Measurements from ENCODE around the gene CACNA2D3.

The CACNA2D3 gene

DNA sequence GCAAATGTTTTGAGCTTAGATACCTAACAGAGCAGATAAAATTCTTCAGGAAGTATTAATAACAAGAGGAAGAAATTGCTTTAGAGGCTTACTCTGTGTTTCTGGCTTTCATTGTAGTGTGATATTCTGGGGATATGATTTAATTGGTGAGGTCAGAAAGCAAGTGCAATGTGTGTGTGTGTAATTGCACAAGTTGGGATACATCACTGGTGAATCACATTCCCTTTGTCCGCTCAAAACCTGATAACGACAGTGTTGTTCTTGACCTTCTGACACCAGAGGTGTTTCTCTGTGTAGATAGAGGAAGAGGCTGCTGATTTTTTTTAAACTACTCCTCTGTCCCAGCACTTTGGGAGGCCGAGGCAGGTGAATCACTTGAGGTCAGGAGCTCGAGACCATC lies 161.1 kb downstream of the CACNA2D3 start:
- no peak for DNase-seq

DNA sequence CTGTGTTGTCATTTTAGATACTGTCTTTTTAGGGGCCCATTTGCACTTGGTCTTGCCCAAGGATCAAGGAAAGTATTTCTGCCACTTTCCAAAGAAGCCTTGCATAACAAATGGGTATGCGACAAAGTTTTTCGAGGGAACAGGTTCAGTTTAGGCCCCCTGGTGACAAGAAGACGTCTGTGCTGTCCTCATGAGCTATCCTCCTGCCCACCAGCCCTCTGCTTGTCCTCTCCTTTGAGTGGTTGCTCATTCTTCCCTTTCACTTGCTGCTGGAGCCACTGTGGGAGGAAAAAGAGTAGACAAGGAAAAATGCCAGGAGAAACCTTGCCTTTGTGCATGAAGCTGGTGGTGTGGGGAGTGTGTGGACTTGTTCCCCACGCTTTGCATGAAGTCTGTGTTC lies 171.9 kb downstream of the CACNA2D3 start:
- DNase-seq: no peak

DNA sequence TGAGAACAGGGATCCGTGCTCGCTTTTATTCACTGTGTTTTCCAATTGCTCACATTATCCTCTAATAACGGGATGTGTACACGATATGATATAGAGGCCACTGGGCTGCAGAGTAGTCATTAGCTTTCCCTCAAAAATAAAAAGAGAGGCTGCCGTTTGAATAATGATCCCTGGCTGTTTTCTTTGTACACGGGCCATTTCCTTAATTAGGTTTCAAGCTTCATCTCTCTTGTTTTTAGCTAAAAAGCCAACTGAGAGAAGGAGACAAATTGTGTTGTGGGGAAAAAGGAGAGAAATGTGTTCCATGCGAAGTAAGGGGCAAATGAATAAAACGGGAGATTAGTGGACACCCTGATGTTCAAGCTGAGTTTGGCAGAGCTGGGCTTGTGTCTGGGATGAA lies 174.2 kb downstream of the CACNA2D3 start:
- no peak for DNase-seq

DNA sequence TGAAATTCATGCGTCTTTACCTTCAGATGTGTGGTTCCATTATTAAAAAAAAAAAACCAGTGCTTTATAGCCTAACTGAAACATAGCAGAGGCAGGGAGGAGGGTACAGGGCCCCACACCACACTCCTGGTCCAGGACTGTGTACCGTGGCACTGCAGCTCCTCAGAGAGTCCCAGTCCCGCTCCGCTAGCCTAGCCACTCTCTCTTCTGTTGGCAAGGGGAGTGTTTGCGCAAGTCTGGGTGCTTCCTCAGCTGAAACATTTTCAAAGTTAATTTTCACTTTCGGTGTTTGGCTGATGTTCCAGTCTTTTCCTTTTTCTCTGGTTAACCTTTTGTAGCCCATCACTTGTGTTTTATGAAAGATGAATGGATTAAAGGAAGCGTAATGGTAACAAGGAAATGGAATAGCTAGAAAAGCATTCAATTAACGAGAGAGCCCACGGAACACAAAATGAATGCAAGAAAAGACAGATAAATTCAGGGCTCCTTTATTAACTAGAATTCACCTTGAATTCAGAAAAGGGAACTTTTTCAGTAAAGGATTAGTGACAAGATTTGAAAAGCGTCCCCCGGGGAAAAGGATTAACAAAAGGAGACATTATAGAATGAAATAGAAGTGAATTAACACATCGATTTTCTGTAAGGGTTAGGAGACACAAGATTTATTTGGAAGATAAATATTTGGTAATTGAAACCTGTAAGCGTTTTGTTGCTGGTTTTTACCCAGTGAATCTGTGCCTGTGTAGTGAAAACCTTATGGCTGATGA lies 177.0 kb downstream of the CACNA2D3 start:
- DNase-seq: no peak

DNA sequence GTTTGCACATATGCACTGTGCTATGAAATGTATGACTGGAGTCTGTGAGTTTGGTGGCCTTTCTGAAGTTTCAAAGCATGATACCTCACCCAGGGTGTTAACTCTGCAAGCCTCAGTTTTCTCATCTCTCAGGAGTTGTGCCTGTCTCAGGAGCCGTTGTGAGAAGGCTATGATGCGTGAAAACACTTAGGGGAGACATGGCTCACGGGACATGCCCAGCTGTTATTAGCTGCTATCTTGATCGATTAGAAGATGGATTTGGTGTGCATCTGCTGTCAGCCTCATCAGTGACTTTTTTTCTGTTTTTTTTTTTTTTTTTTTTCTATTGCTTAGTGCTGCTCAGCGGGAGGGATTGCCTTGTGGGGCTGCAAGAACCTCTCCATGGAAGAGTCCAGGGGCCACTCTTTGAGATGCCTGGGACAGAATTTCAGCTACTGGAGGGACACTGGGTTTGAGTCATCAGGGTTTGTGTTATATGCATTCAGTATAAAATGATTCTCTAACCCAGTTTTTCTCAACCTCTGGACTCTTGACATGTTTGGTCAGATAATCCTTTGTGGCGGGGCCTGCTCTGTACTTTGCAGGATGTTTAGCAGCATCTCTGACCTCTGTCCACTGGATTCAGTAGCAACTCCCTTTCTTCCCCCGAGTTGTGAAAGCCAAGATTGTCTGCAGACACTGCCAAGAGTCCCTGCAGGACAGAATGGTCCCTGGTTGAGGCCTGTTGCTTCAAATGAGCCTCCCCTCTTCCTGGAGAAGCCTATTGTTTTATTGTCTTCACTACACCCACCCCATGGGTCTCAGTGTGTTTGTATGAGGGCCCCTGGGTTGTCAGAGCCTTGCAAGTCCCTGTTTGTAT lies 181.4 kb downstream of the CACNA2D3 start:
- DNase-seq: no peak

DNA sequence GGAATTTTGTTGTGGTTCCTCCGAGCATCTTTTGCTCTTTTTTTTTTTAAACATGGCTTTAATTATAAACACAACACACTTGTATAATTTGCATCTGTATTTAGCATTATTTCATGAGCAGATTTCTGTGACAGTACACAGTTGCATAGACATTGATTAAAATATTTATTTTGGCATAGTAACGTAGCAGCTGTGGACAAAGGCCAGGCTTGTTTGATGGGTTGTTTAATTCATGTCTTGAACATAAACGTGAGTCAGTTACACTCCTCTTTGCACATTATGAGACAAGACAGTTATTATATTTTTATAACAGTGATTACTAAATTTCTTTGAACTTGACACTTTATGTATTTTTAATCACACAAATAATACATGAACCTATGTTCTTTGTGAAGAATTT lies 182.5 kb downstream of the CACNA2D3 start:
- DNase-seq: no peak

DNA sequence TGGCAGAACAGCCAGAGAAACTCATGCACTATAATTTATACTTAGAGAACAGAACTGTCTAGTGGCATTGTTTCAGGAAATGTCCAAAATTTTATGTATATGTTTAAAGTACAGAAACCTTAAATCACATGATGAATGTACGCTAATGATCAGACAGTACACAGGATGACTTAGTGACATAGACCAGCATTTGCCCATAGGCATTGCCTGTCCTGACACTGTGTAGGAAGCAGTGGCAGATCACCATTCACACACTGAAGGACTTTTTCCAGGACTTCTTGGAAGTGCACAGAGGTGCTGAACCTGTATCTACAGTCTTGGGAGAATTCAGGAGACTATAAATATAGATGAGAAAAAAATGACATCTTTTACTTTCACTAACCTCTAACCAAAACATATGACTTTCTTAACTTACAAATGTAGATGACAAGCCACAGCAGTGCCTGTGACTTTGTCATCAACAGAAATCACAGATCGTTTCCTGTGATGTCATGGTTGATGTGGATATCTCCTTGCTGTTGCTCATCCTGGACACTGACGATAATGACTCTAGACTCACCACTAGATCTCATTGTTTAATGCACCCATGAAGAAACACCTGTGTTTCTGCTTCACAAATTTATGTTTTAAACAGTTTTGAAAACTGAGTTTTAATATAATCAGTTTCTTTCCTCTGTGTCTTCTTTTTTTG lies 183.2 kb downstream of the CACNA2D3 start:
- no peak for DNase-seq

DNA sequence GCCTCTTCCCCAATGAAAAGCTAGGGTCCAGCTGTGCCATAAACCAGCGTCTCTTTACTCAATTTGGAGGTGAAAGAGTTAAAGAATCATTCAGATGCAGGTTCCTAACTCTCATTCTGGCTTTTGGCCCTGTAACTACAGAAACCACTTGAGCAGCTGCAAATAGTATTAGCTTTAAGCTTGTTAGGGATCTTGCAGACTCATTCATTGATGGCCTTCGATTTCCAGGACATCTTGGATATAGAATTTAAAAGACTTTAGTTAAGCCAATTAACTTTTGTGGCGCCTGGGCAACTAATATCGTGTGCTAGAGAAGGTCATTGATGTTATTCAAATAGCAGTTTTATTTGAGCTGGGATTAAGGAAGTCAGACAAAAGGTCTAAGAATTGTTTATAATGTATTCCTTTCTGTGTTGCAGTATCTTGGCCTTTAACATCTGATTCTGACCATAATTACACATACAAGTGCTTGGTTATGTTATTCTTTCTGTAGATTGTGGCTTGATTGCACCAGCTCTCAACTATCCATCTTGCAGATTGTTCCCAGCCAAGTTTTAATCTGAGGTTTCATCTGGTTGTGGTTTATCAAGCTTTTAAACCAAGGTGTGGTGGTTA lies 185.3 kb downstream of the CACNA2D3 start:
- DNase-seq: no peak

DNA sequence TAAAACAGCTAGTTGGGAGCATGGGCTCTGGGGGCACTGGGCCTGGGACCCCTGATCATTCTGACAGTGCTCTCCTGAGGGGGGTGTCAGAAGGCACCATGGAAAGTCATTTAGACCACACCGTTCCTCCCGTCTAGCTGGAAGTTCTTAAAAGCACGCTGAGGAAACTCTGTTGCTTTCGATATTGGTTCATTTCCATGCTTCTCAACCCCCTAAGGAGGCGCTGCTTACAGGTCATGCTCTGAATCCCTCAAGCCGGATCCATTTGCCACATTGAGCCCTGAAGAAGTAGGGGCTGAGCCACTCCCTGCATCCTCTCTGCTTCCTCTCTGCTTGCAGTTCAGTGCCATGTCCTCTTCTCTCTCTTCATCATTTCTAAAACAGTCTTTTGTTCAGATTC lies 187.2 kb downstream of the CACNA2D3 start:
- DNase-seq: no peak

DNA sequence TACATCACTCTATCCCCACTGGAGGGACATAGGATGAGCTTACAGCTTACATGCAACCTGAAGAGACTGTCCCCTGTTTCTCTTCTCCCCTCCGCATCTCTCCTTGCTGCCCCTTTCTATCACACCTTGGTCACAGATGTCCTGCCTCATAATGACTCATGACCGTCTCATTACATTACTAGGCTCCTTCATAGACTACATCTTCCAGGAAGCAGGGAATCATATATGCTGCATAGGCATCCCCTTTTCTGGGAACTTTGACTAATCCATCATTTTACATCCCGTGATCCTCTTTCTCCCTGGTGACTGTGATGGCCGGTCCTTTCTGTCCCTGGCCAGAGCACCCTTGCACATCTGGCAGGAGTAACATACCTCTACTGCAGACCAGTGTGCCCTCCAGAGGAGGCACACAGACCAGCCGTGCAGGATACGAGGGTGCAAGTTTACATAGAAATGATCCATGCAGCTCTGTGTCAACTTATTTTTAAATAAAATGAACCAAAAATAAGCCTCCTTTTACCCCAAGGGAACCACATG lies 188.9 kb downstream of the CACNA2D3 start:
- no peak for DNase-seq

DNA sequence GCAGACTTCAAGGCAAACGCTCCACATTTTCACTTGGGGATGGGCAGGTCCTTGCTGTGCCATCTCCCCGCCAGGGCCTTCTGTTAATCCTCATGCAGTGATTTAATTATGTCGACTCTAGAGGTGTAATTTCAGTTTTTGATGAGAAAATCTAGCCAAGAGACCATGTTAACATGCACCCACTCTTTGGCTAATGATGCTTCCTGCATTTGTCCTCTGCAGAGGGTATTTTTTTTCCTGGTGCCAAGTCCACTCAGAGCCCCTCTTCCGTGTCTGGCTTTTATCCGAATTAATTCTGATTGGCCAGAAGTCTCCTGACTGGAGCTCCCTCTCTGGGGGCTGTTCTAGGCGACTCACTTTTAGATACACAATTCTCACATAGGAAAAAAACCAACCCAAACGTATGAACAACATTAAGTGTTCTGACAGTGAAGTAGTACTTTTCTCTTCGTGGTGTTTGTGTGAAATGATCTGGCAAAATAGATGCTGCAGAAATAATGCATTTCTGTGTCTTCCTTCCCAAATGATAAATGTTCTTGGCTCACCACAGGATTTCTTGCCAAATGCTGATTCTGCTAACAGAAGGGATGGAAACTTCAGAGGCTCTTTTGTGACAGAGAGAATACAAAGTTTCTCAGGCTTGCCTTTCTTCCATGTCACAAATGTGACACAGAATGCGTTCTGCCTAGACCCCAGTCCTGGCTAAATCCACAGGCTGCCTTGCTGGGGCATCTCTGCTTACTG lies 190.0 kb downstream of the CACNA2D3 start:
- DNase-seq: no peak

DNA sequence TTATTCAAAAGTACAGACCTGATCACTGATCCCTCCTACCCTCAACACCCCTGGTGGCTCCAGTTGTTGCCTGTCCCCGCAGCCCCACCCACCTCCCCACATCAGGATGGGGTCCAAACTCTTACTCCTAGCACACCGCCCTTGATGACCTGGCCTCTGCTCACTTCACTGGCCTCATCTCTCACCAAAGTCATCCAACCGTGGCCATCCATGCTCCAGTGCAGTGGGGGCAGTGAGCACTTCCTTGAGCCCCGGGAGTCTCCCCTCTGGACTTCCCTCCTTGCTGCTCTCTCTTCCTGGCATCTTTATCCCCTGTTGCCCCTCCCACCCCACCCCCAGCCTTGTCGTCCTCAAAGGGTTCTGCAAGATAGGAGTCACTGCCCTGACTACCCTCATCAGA lies 191.1 kb downstream of the CACNA2D3 start:
- DNase-seq: no peak

DNA sequence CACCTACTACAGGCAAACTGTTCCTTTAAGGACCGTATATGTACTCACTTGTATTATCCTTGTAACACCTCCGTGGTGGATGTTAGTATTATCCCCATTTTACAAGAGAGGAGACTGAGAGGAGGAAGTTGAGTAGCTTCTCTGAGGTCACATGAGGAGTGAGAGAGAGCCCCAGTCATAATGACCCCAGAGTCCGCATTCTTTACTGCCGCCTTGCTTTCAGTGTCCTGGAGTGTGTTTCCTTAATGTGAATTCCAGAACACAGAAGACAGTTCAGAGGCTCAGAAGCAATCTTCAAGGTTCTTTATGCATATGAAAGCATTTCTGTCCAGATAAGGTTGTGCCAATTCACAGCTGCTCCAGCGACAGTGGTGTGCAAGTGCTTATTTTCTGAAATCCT lies 199.2 kb downstream of the CACNA2D3 start:
- no peak for DNase-seq

DNA sequence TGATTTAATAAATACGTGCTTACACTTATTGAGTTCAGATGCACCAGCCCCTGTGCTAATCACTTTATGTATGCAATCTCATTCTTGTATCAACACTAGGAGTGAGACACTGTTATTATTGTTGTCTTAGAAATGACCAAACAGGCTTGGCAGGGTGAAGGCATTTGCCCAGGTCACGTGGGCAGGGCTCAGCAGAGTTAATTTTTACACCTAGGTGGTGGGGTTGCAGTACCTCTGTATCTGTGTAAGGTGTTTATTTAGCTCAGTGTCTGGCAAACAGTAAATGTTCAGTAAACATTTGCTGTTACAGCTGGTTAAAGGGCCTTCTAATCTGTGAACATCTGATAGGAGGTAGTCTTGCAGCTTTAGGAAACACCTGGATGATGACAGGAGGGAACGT lies 200.0 kb downstream of the CACNA2D3 start:
- no peak for DNase-seq

DNA sequence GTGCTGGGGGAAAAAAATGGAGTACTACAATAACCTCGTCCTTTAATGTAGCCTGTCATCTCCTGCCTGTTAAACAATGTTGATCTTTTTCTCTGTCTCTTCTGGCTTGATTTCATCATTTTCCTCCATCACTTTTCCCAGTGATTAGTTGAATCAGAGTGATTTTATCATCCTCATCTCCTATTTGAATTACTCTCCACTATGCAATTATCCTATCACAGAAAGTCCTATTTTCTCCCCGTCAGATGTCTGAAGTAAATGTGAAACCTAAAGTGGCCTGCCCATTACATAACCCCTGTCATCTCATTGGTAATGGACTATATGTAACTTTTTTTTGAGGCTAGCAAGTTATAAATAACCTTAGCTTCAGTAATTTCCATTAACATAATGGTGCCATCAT lies 201.8 kb downstream of the CACNA2D3 start:
- no peak for DNase-seq

DNA sequence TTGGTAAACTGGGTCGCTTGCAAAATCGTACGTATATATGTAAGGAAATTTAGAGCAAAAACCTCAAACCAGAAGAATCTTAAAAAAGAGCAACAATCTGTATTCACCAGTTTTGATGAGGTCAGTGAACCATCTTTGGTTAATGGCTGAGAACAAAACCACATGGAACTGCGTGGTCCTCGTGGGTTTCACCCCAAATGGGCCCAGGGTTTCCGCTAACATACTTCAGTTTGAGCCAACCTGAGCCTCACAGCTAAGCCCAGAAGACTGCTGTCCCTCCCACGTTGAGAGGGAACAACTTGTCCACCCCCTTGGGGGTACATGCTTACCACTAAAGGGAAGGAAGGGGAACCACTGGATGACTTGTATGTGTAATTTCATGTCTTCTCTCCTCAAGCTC lies 204.6 kb downstream of the CACNA2D3 start:
- no peak for DNase-seq

DNA sequence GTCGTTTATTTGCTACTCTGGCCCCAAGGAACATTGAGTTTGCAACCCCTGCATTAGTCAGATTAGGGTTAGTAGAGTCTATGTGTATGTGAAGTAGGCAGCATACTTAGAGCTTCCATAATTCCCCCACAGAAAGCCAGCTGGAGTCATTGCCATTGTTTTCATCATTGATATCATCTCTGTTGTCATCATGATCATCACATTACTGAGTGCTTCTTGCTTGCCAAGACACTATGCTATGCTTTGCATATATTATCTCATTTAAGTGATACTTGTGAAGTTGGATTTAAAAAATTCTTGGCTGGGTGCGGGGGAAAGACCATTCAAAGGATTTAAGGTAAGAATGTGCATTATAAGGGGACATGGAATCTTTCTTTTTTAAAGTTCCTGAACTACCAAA lies 209.0 kb downstream of the CACNA2D3 start:
- no peak for DNase-seq

DNA sequence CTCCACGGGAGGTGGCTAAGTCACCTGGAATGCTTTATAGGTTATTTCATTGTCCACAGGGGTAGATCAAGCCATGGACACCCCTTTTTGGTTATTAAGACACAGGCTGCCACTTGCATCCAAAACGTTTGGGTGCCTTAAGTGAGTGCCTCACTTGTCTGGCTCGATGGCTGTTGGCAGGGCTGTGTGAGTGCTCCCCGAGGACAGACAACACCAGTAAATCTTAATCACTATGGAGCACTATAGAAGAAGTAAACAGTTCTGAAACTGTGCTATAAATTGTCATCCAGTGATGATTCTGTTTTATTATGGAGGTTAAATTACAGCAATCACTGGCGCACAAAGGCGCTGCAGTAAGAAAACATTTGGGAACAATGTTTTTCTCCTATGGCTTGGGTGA lies 215.5 kb downstream of the CACNA2D3 start:
- no peak for DNase-seq

DNA sequence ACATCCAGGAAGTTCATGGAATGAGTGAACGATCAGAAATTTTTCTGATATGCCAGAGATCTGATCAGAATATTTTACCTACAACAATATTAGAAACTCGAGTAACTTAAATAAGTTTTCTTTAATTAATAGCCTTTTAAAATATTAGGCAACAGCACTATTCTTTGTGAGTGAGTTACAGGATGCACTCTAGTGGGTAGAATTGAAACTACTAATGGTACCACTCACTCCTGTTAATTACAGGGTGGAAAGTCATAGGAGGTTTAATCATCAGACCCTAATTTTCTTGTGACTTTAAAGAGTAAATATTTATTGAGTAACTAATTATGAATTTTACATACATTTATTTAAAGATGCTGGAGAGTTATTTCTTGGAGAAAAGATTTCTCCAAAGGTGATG lies 217.3 kb downstream of the CACNA2D3 start:
- DNase-seq: no peak

DNA sequence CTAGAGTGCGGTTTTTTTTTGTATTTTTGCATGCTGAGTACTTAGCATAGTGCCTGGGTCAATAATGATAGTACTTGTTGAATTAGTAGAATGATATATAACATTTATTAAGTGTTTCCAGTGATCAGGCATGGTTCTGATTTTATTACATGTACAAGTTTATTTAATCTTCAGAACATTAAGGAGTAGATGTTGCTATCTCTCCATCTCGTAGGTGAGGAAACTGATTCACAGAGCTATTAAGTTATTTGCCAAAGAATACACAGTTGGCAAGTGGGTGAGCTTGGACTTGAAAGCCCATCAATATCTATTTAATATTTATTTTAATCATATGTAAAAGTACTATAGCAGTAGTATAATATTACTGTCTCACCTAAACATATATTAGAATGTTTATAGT lies 219.5 kb downstream of the CACNA2D3 start:
- DNase-seq: no peak

DNA sequence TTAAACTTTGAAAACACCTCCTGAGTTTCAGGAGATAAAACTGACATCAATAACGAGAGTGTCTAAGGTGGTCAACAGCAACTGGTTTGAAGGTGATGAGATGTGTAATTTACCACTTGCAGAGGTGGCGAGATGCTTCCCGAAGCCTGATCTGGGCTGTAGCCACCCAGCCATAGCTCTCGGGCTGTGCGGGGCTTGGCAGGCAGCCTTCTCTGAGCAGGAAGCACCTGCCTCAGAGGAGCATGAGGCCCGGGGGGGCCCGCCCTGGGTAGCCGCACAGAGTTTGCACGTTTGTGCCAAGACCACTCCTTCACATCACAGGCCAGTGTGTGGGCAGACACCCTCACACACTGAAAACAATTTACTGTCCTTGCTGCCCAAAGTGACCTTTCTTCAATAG lies 220.3 kb downstream of the CACNA2D3 start:
- DNase-seq: no peak

DNA sequence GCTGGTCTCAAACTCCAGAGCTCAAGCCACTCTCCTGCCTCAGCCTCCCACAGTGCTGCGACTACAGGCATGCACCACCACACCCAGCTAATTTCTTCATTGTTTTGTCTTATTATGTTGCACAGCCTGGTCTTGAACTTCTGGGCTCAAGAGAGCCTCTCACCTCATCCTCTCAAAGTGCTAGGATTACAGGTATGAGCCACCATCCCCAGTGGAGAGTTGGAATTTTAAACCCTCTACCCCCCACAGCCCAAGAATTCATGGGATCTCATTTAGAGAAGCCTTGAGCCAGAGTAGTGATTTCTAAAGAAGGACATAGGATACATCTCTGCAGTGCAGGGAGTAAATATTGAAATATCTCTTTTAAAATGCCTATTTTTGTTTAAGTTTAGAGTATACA lies 221.1 kb downstream of the CACNA2D3 start:
- DNase-seq: no peak

All from DMS 273 treated with DMSO at 0.1 percent for 48 hours (cell line).